SU-DHL-6 (cell line): ENCODE results near the gene KLK1.

Experiments used
- EZH2phosphoT487 ChIP-seq: fragments of 200-600 bp; sonication (generic), shearing (Covaris generic); conservative IDR thresholded peaks from 2 replicates; pipeline ENCODE4 v1.6.1; 2018; ENCODE audit warnings: mild to moderate bottlenecking, antibody characterized with exemption, low read length, moderate library complexity, mixed read lengths
- TF ChIP-seq, protein P1 (sequence below): fragments of 200-600 bp; sonication (generic); IDR thresholded peaks from one replicate; pipeline ENCODE4 v1.5.1; 2017; ENCODE audit warnings: antibody characterized with exemption, mild to moderate bottlenecking, low read length, moderate library complexity; ENCODE audit not compliant: insufficient read depth, poor library complexity, severe bottlenecking

DNA sequence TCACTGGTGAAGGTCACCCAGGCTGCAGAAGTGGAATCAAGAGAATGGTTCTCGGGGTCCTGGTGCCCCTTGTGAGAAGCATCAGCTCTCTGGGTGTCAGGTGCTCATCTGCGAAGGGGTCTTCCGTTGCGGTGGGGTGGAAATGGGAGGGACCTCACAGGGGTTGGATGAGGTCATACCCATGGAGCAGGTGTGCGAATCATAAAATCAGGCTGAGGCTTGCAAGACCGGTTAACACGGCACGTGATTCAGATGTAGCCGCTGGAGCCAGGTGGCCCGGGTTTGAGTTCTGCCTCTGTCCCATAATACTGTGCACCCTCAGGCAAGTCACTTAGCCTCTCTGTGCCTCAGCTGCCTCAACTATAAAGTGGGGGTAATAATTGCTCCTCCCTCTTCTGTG is 13.7 kb upstream of the KLK1 start:
- TF ChIP-seq, protein P1, sequence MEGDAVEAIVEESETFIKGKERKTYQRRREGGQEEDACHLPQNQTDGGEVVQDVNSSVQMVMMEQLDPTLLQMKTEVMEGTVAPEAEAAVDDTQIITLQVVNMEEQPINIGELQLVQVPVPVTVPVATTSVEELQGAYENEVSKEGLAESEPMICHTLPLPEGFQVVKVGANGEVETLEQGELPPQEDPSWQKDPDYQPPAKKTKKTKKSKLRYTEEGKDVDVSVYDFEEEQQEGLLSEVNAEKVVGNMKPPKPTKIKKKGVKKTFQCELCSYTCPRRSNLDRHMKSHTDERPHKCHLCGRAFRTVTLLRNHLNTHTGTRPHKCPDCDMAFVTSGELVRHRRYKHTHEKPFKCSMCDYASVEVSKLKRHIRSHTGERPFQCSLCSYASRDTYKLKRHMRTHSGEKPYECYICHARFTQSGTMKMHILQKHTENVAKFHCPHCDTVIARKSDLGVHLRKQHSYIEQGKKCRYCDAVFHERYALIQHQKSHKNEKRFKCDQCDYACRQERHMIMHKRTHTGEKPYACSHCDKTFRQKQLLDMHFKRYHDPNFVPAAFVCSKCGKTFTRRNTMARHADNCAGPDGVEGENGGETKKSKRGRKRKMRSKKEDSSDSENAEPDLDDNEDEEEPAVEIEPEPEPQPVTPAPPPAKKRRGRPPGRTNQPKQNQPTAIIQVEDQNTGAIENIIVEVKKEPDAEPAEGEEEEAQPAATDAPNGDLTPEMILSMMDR = no peak
- TF ChIP-seq EZH2phosphoT487 = no peak
